Lung (tissue), 12 donors: ENCODE data around the gene TMEM53. TPM values are rescaled to one million over a fixed set of nuclear protein-coding genes. Genes with fewer than 3 reads are reported as not detected.
A peak's percentile ranks its signal among the peaks of the same experiment; 100 is the strongest.
"Not testable (repeated sequence)": the region's sequence is repeated elsewhere in the genome, so short reads cannot be mapped to it uniquely, and the experiment has no call there.

Source experiments
- ATAC-seq: fragments of 200-7000 bp; cut with Tn5 transposase; one replicate; pipeline ENCODE4 v1.9.1; 2020; ENCODE audit warnings: moderate number of reproducible peaks; ENCODE audit not compliant: insufficient read depth, low FRiP score
- DNase-seq, 3 donors: peaks; one replicate each; pipeline ENCODE4 v3.0.0-alpha.2; 2013 to 2017
- H3K27ac ChIP-seq, 2 donors: one replicate each; pipeline ENCODE4 v1.5.1; 2013; ENCODE audit warnings: mild to moderate bottlenecking in 2 of 2, moderate library complexity in 2 of 2, control low read depth in 1 of 2, inconsistent platforms in 1 of 2, low read depth in 1 of 2, low read length in 1 of 2
- H3K27me3 ChIP-seq, 3 donors: one replicate each; pipeline ENCODE4 v1.5.1; 2013; ENCODE audit warnings: low read length in 2 of 3; ENCODE audit not compliant: control insufficient read depth in 3 of 3, insufficient read depth in 3 of 3
- H3K36me3 ChIP-seq, 4 donors: one replicate each; pipeline ENCODE4 v1.5.1; 2013; ENCODE audit warnings: low read length in 4 of 4, mild to moderate bottlenecking in 1 of 4, moderate library complexity in 1 of 4; ENCODE audit not compliant: control insufficient read depth in 4 of 4, insufficient read depth in 4 of 4
- H3K4me1 ChIP-seq, 5 donors: one replicate each; pipeline ENCODE4 v1.5.1; 2013; ENCODE audit warnings: low read length in 5 of 5, mild to moderate bottlenecking in 2 of 5, moderate library complexity in 1 of 5; ENCODE audit not compliant: control insufficient read depth in 5 of 5, insufficient read depth in 5 of 5
- H3K4me3 ChIP-seq: one replicate; pipeline ENCODE4 v1.5.1; 2013; ENCODE audit warnings: mild to moderate bottlenecking, control low read depth, moderate library complexity
- H3K9ac ChIP-seq, 2 donors: one replicate each; pipeline ENCODE4 v1.5.1; 2013; ENCODE audit warnings: low read length in 2 of 2, control low read depth in 1 of 2; ENCODE audit not compliant: insufficient read depth in 1 of 2
- H3K9me3 ChIP-seq, 4 donors: one replicate each; pipeline ENCODE4 v1.5.1; 2013; ENCODE audit warnings: low read length in 3 of 4, mild to moderate bottlenecking in 1 of 4, moderate library complexity in 1 of 4; ENCODE audit not compliant: control insufficient read depth in 4 of 4, insufficient read depth in 3 of 4
- WGBS, 2 donors: extraction: QIAGEN DNeasy Blood & Tissue Kit; methylation state at CpG; one replicate each; pipeline ENCODE4 v1.1.7; 2013; 5-methylcytosine and 5-hydroxymethylcytosine counted together
- polyA plus RNA-seq, 2 donors: library from polyadenylated mRNA; stranded (reverse); fragments of 200-250 nt; gene quantifications; one replicate each; pipeline ENCODE4 v1.2.1, GENCODE V29; 2013
- total RNA-seq, 2 donors: library from RNA; depleted of rRNA in 1 of 2; stranded (reverse); fragments of >200 nt in 1 of 2; gene quantifications; one replicate each; pipeline ENCODE4 v1.2.1, GENCODE V29; 2014 to 2021
- TF ChIP-seq, protein P1 (sequence below): IDR thresholded peaks from 2 replicates; pipeline ENCODE4 v1.5.1; 2012; ENCODE audit warnings: mild to moderate bottlenecking; ENCODE audit errors: control extremely low read depth, extremely low read depth
- donor health status: control.
- donor health status: control.
- donor health status: Bipolar disorder and iron deficiency.
- donor health status: healthy.
- donor health status: DM: yes; HTN: yes; CAD: no.

TMEM53 gene
- total and polyA plus RNA-seq, 4 donors = 7.1 to 26.4 (median 18.4) TPM

GRCh38 chr1:44672961-44673674 is 1.2 kb downstream of the TMEM53 start:
- DNase-seq = peak in 2 of 3 donors; percentile 22 to 24

DNA sequence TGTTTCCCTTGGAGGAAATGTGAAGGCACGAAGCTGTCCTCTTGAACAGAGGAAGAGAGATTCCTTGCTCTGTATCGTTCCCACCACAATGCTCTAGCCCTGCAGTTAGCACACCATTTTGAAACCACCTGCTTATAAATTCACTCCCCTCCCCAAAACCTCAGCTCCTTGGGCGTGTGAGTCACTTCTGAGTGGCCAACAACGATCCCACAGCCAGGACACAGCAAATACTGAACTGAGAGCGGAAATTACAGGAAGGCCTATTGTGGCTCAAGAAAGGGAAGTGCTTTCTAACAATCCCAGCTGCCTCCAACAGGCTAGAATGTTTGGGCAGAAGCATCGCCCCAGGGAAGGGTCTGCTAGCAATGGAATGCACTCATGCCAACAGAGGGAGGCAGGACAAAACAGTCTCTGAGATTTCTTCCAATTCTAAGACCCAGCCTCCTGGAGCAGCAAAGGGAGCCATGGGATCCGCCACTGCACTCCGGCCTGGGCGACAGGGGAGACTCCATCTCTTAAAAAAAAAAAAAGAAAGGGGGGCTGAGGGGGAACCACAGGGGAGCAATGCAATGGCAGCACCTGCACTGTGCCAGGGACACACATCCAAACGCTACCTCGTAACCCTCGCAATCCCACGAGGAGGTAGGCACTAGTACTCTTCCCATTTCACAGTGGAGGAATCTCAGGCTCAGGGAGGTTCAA is 1.9 kb downstream of the TMEM53 start:
- 29 to 51% methylated on average over 13 of the region's 13 CpGs for WGBS, 2 donors
- H3K9ac ChIP-seq = no peak overlapping the region

More at GRCh38 chr1:44672961-44673674, 1.2 kb downstream of the TMEM53 start:
- Histone ChIP-seq H3K36me3 (no peaks in the 10 kb centered on the region), H3K4me1 (peaks cover 5 to 21% (median 10%) of the 10 kb centered on the region in 5 donors), H3K4me3 (peak overlapping the region; percentile 46), H3K27ac (peak overlapping the region; percentile 79 to 92), H3K9ac (peak overlapping the region; percentile 78 to 83), H3K27me3 (no peaks in the 10 kb centered on the region), H3K9me3 (no peaks in the 10 kb centered on the region)
- 74 to 77% methylated on average over 14 of the region's 14 CpGs for WGBS, 2 donors
- TF ChIP-seq, protein P1, sequence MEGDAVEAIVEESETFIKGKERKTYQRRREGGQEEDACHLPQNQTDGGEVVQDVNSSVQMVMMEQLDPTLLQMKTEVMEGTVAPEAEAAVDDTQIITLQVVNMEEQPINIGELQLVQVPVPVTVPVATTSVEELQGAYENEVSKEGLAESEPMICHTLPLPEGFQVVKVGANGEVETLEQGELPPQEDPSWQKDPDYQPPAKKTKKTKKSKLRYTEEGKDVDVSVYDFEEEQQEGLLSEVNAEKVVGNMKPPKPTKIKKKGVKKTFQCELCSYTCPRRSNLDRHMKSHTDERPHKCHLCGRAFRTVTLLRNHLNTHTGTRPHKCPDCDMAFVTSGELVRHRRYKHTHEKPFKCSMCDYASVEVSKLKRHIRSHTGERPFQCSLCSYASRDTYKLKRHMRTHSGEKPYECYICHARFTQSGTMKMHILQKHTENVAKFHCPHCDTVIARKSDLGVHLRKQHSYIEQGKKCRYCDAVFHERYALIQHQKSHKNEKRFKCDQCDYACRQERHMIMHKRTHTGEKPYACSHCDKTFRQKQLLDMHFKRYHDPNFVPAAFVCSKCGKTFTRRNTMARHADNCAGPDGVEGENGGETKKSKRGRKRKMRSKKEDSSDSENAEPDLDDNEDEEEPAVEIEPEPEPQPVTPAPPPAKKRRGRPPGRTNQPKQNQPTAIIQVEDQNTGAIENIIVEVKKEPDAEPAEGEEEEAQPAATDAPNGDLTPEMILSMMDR = no peak
- ATAC-seq = no peak

GRCh38 chr1:44670751-44671640 is 3.3 kb downstream of the TMEM53 start:
- Histone ChIP-seq H3K9ac (no peak overlapping the region), H3K9me3 (no peaks in the 10 kb centered on the region), H3K4me3 (no peak overlapping the region), H3K27ac (peak overlapping the region in 1 of 2 donors; percentile 62), H3K36me3 (no peaks in the 10 kb centered on the region), H3K27me3 (no peaks in the 10 kb centered on the region), H3K4me1 (peaks cover 5 to 21% (median 10%) of the 10 kb centered on the region in 5 donors)
- ATAC-seq (no peak), DNase-seq (no peak)
- WGBS, 2 donors = 90 to 93% methylated on average over 10 of the region's 10 CpGs
- TF ChIP-seq, protein P1 = no peak

More for the DNA sequence above, 1.9 kb downstream of the TMEM53 start:
- H3K27ac ChIP-seq = peak overlapping the region in 1 of 2 donors; percentile 92
- no peak for ATAC-seq
- H3K36me3 ChIP-seq = no peaks in the 10 kb centered on the region
- no peaks in the 10 kb centered on the region for H3K9me3 ChIP-seq
- H3K4me1 ChIP-seq = peaks cover 5 to 21% (median 10%) of the 10 kb centered on the region in 5 donors
- no peak overlapping the region for H3K4me3 ChIP-seq
- H3K27me3 ChIP-seq = no peaks in the 10 kb centered on the region
- peak; percentile 29 to 55 (median 38) for DNase-seq
- TF ChIP-seq, protein P1 = no peak

GRCh38 chr1:44666719-44667118 is 7.6 kb downstream of the TMEM53 start:
- DNase-seq, H3K27me3 ChIP-seq, H3K9me3 ChIP-seq, H3K4me3 ChIP-seq, H3K4me1 ChIP-seq, H3K36me3 ChIP-seq, H3K27ac ChIP-seq, ATAC-seq, H3K9ac ChIP-seq: not testable (repeated sequence)
- 100% methylated on average over 1 of the region's 1 CpG for WGBS, 2 donors
